HL-60/S4 treated with retinoic acid at 250 ng/mL for 4 days and 3 days (cell line): ENCODE measurements around the gene SCN1B.
"Not testable (repeated sequence)": the region's sequence is repeated elsewhere in the genome, so short reads cannot be mapped to it uniquely, and the experiment has no call there.

Experiments
- in situ Hi-C: fragments of 300-500 bp; cut with MboI; formaldehyde crosslinking; loops from 2 replicates; pipeline ENCODE4 v1.7.0; 2022; ENCODE audit warnings: low sequenced_read_pairs

SCN1B gene

GRCh38 chr19:35000647-35001501, 29.4 kb upstream of the SCN1B start:
- in situ Hi-C loops = no loop called here

- in situ Hi-C loops = no loop called here
Observed at GRCh38 chr19:35002037-35002535, 28.2 kb upstream of the SCN1B start.

- in situ Hi-C loops = no loop called here
Observed at GRCh38 chr19:35004517-35005255, 25.6 kb upstream of the SCN1B start.

DNA sequence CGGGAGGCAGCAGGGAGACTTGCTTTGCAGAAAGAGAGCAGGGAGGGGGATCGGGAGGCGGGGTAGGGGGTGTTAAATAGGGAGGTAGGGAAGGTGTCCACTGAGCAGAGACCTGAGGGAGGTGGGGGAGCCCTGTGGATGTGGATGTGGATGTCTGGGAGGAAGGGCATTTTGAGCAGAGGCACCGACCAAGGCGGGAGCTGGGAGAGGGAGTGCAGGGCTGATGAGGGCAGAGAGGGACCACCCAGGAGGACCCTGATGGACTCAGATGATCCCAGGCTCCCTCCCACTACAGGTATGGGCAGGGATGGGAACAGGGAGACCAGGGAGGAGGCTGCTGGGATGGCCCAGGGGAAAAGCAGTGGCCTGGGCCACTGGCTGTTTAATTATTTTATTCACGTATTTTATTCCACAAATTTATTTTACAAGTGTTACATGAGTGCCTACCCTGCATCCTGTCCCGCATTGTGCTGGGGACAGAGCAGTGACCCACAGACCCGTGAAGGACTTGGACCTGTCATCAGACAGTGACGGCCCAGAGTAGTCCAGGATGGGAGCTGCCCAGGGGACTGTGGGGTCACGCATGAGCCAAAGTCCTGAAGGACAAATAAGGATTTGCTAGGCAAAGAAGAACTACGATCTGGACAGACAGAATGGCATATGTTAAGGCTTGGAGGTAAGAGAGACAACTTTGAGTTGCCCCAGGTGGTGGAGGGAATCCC, 24.9 kb upstream of the SCN1B start:
- in situ Hi-C loops = no loop called here

GRCh38 chr19:35006007-35006341, 24.3 kb upstream of the SCN1B start:
- in situ Hi-C loops = not testable (repeated sequence)

DNA sequence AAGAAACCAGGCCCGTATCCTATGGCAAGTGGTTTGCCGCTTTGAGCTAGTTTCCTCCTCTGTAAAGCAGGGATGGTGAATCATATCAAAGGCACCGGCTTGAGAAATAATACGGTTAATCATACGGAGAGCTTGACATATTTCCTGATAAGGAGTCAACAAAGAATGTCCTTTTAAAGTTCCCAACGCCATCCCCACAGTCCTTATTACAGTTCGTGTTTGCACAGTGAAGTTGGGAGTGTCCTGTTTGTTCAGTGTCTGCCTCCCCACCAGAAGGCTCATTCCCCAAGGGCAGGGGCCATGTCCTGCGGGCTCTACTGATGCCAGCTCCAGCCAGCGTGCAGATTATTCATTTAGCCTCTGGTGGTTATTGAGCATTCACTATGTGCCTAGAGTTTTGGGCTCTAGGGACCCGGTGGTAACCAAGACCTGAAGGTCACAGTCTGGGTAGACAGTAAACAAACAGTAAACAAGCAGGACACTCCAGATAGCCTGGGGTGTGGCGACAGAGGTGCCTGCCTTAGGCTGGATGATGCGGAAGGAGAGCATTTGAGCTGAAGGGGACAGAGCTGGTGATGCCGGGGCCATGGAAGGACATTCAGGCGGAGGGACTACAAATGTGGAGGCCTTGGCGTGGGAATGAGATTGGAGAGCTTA, 23.8 kb upstream of the SCN1B start:
- in situ Hi-C loops = no loop called here

DNA sequence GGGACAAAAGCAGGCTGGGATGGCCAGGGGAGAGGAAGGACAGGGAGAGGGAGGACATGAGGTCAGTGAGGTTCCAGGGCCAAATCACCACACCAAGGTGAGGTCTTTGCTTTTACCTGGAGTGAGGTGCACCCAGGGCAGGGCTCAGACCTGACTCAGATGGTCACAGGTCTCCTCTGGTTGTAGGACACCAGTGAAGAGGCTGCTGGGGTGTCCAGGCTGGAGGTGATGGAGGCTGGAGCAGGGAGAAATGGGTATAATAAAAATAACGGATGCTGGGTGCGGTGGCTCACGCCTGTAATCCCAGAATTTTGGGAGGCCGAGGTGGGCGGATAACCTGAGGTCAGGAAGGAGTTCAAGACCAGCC, 23.3 kb upstream of the SCN1B start:
- in situ Hi-C loops = no loop called here

DNA sequence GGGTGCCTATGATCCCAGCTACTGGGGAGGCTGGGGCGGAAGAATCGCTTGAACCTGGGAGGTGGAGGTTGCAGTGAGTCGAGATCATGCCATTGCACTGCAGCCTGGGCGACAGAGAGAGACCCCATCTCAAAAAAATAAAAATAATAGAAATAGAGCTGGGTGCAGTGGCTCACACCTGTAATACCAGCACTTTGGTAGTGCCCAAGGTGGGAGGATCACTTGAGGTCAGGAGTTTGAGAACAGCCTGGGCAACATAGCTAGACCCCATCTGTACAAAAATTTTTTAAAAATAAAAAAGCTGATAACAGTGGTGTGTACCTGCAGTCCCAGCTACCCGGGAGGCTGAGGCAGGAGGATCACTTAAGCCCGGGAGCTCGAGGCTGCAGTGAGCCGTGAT, 22.8 kb upstream of the SCN1B start:
- in situ Hi-C loops = not testable (repeated sequence)

DNA sequence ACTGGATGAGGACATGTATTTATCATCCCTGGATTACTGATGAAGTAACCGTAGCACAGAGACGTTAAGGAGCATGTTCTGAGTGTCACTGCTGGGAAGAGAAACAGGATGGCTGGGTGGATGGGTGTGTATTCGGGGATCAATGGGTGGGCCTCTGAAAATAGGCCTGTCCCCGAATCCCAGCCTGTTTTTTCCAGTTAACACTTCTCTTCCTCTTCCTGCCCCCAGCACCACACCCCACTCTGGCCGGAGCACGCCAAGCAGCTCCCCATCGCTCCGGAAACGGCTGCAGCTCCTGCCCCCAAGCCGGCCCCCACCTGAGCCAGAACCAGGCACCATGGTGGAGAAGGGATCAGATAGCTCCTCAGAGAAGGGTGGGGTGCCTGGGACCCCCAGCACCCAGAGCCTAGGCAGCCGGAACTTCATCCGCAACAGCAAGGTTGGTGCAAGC, 21.4 kb upstream of the SCN1B start:
- in situ Hi-C loops = no loop called here

- in situ Hi-C loops = no loop called here
Observed at GRCh38 chr19:35009424-35010415, 20.6 kb upstream of the SCN1B start.

GRCh38 chr19:35011091-35011689, 19.1 kb upstream of the SCN1B start:
- in situ Hi-C loops = no loop called here

- in situ Hi-C loops = no loop called here
Observed at GRCh38 chr19:35011737-35012682, 18.3 kb upstream of the SCN1B start.

GRCh38 chr19:35013041-35013819, 17.0 kb upstream of the SCN1B start:
- in situ Hi-C loops = no loop called here

- in situ Hi-C loops = no loop called here
Observed at GRCh38 chr19:35013820-35014754, 16.2 kb upstream of the SCN1B start.

DNA sequence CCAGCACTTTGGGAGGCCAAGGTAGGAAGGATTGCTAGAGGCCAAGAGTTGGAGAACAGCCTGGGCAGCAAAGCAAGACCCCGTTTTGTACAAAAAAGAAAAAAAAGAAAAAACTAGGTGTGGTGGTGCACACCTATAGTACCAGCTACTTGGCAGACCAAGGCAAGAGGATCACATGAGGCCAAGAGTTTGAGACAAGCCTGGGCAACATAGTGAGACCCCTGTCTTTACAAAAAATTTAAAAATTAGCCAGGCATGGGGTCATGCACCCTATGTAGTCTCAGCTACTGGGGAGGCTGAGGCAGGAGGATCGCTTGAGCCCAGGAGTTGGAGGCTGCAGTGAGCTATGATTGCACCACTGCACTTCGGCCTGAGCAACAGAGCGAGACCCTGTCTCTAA, 15.5 kb upstream of the SCN1B start:
- in situ Hi-C loops = not testable (repeated sequence)

DNA sequence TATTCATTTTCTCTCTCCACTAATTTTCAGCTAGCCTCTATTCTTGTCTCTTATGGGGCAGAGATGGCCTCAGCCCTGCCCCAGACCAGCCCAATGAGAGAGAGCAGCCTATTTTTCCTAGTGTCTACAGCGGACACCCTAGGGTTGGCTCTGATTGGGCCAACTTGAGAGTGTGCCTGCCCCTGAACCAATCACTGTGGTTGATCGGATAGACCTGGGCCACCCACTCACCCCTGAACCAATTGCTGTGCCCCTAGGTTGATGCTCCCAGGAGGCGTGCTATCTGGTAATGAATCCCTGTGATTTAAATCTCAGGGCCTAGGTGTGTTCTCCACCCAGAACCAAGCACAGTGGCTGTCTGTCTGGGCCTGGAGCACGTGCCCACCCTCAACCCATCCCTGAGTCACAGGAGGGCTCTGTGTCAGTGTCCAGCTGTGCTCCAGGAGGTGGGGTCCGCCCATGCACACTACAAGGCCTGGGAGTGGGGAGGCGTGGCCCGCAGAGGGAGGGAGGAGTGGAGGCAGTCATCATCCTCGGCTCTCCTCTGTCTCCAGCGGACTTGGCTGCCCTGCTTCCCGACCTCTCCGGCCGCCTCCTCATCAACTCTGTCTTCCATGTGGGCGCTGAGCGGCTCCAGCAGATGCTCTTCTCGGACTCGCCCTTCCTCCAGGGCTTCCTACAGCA, 14.9 kb upstream of the SCN1B start:
- in situ Hi-C loops = no loop called here
